Measurements from ENCODE around the gene RFC1.
"Not testable (repeated sequence)": the region's sequence is repeated elsewhere in the genome, so short reads cannot be mapped to it uniquely, and the experiment has no call there.

Gene RFC1

GRCh38 chr4:39365830-39366771, at the start of gene RFC1:
RFC1 (minus strand) TSS chr4:39366362; CDS start chr4:39366241, 121 bp downstream.
- in situ Hi-C loops (cut with MboI; ENCODE audit: low sequenced_read_pairs): no loop called here

GRCh38 chr4:39415678-39416283, 49.6 kb upstream of the RFC1 start:
- in situ Hi-C loops (cut with MboI; ENCODE audit: low sequenced_read_pairs): no loop called here

GRCh38 chr4:39411561-39411960, 45.4 kb upstream of the RFC1 start:
- in situ Hi-C loops (cut with MboI; ENCODE audit: low sequenced_read_pairs): not testable (repeated sequence)

GRCh38 chr4:39410415-39410814, 44.3 kb upstream of the RFC1 start:
- in situ Hi-C loops (cut with MboI; ENCODE audit: low sequenced_read_pairs): no loop called here

GRCh38 chr4:39407584-39407885, 41.4 kb upstream of the RFC1 start:
- in situ Hi-C loops (cut with MboI; ENCODE audit: low sequenced_read_pairs): no loop called here

- in situ Hi-C loops (cut with MboI; ENCODE audit: low sequenced_read_pairs): no loop called here
Measured at GRCh38 chr4:39406763-39407583, 40.8 kb upstream of the RFC1 start, which contains the start of gene KLB. KLB (plus strand) TSS chr4:39406930; CDS start chr4:39406950, 20 bp downstream.

GRCh38 chr4:39401640-39402039, 35.5 kb upstream of the RFC1 start:
- in situ Hi-C loops (cut with MboI; ENCODE audit: low sequenced_read_pairs): not testable (repeated sequence)

- in situ Hi-C loops (cut with MboI; ENCODE audit: low sequenced_read_pairs): no loop called here
Measured at GRCh38 chr4:39394706-39395105, 28.5 kb upstream of the RFC1 start.

GRCh38 chr4:39390603-39391002, 24.4 kb upstream of the RFC1 start:
- in situ Hi-C loops (cut with MboI; ENCODE audit: low sequenced_read_pairs): no loop called here

GRCh38 chr4:39384563-39384962, 18.4 kb upstream of the RFC1 start:
- in situ Hi-C loops (cut with MboI; ENCODE audit: low sequenced_read_pairs): no loop called here

GRCh38 chr4:39383690-39384089, 17.5 kb upstream of the RFC1 start:
- in situ Hi-C loops (cut with MboI; ENCODE audit: low sequenced_read_pairs): no loop called here

- in situ Hi-C loops (cut with MboI; ENCODE audit: low sequenced_read_pairs): no loop called here
Measured at GRCh38 chr4:39375478-39375877, 9.3 kb upstream of the RFC1 start.

GRCh38 chr4:39371209-39371608, 5.0 kb upstream of the RFC1 start:
- in situ Hi-C loops (cut with MboI; ENCODE audit: low sequenced_read_pairs): not testable (repeated sequence)

- in situ Hi-C loops (cut with MboI; ENCODE audit: low sequenced_read_pairs): no loop called here
Measured at GRCh38 chr4:39369301-39369700, 3.1 kb upstream of the RFC1 start.

- in situ Hi-C loops (cut with MboI; ENCODE audit: low sequenced_read_pairs): no loop called here
Measured at GRCh38 chr4:39367166-39367565, 1.0 kb upstream of the RFC1 start.

GRCh38 chr4:39365360-39365759, 802 bp downstream of the RFC1 start:
- in situ Hi-C loops (cut with MboI; ENCODE audit: low sequenced_read_pairs): no loop called here

- in situ Hi-C loops (cut with MboI; ENCODE audit: low sequenced_read_pairs): no loop called here
Measured at GRCh38 chr4:39363773-39364393, 2.3 kb downstream of the RFC1 start.

- in situ Hi-C loops (cut with MboI; ENCODE audit: low sequenced_read_pairs): no loop called here
Measured at GRCh38 chr4:39362827-39363226, 3.3 kb downstream of the RFC1 start.

- in situ Hi-C loops (cut with MboI; ENCODE audit: low sequenced_read_pairs): not testable (repeated sequence)
Measured at GRCh38 chr4:39360611-39361010, 5.6 kb downstream of the RFC1 start.

- in situ Hi-C loops (cut with MboI; ENCODE audit: low sequenced_read_pairs): no loop called here
Measured at GRCh38 chr4:39357002-39357401, 9.2 kb downstream of the RFC1 start.

GRCh38 chr4:39354254-39354552, 12.0 kb downstream of the RFC1 start:
- in situ Hi-C loops (cut with MboI; ENCODE audit: low sequenced_read_pairs): no loop called here
